ENCODE measurements around the gene FYCO1. TPM values are rescaled to one million over a fixed set of nuclear protein-coding genes. Genes with fewer than 3 reads are reported as not detected.

FYCO1 gene
- total and polyA plus RNA-seq, 10 of the 15 experiments (the other 5 are each of a cell fraction or from before 2014, with no cell fraction given) = 1.5 to 8.4 (median 6.5) TPM

DNA sequence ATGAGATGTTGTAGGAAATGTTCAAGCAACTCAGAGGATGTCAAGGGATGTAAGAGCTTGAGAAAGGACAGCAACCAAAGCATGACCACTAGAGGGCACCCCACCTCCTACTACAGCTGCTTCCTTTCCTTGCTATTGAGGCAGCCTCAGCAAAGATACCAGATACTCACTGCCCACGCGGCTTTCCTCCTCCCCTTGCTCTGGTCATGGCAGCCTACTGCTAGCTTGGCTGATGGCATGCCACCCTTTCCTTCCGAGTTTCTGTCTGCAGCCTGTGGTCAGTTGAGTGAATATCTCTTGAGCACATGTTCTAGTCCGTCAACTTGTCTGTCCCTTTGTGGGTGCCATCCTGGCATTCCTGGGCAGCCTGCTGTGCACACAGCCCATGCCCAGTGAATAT is 56.8 kb downstream of the FYCO1 start:
- WGBS (ENCODE audit: insufficient coverage, insufficient replicate concordance, low lambda C conversion rate, missing lambda C conversion rate) = 25% methylated on average over 4 of the region's 4 CpGs
- in situ Hi-C loops (cut with MboI) = no loop called here
- CTCF ChIA-PET = interaction anchor here (0.6 to 9.0 kb wide), 54 partner anchors 10 to 1138 kb away, joined by 3 to 478 read pairs (median 4); partner anchors contain the start of genes CCR1, CCR5, FYCO1 and XCR1
- peak; percentile 66 for DNase-seq (ENCODE audit: low read depth, low spot score)
- Histone ChIP-seq H3K4me1 (ENCODE audit: control insufficient read depth, insufficient read depth, low read length) (peaks cover 7% of the 10 kb centered on the region), H3K27me3 (replicated peaks in 1 of 2; ENCODE audit: control insufficient read depth in 2 of 2, insufficient read depth in 2 of 2, low read length in 1 of 2) (no peaks in the 10 kb centered on the region), H4K20me1 (ENCODE audit: control insufficient read depth, insufficient read depth) (no peaks in the 10 kb centered on the region), H3K36me3 (ENCODE audit: control insufficient read depth in 2 of 2, insufficient read depth in 2 of 2, low read length in 1 of 2) (peaks cover 1 to 4% of the 10 kb centered on the region in 2 experiments; a peak in 3 of 4 replicates), H3K4me3 (no peak overlapping the region), H3K4me2 (ENCODE audit: control insufficient read depth, insufficient read depth) (no peak overlapping the region), H3K79me2 (ENCODE audit: control insufficient read depth, insufficient read depth, low read length) (no peaks in the 10 kb centered on the region), H3K27ac (ENCODE audit: control insufficient read depth, insufficient read depth) (no peak overlapping the region), H2AFZ (ENCODE audit: control insufficient read depth, low read depth, low read length) (no peak overlapping the region), H3K9ac (ENCODE audit: control insufficient read depth, insufficient read depth, low read length) (no peak overlapping the region), H3K9me3 (replicated peaks; ENCODE audit: control insufficient read depth, insufficient read depth, low read length) (no peaks in the 10 kb centered on the region; the same call in 2 of the 3 replicates)
- intact Hi-C loops (cut with micrococcal nuclease; ENCODE audit: unreplicated experiment) = loop anchor here (1.0 to 2.0 kb wide), 3 partner anchors 140 to 439 kb away; partner anchors contain the start of gene CCR1
- peak; percentile 99 for FAIRE-seq
- RAD21 ChIA-PET (ENCODE audit: unreplicated experiment) = interaction anchor here (0.6 to 6.8 kb wide), 36 partner anchors 10 to 439 kb away, joined by 3 to 213 read pairs (median 5); partner anchors contain the start of genes CCR1, CCR5 and FYCO1
- BruUV-seq (replicated peaks) = no TSS peak
- SMC1A ChIA-PET (ENCODE audit: uncharacterized antibody, unreplicated experiment) = interaction anchor here (0.9 to 21.6 kb wide), 31 partner anchors 8 to 439 kb away, joined by 3 to 523 read pairs (median 4); partner anchors contain the start of genes CCR1, CCR5 and FYCO1
- ATAC-seq = peak; percentile 97
- POLR2A ChIA-PET = interaction anchor here (2.0 to 4.5 kb wide), 2 partner anchors 138 to 145 kb away, joined by 4 to 29 read pairs; no protein-coding TSS in a partner anchor
- TF ChIP-seq ASH2L (IDR thresholded peaks at IDR 0.05; ENCODE audit: borderline replicate concordance, low read depth) = no peak
- no peak for TF ChIP-seq TBL1XR1 (IDR thresholded peaks at IDR 0.05; ENCODE audit: low read depth, low read length)
- 0 out of 2 replicates have a peak, but pooled peaks have one; percentile 31 for TF ChIP-seq TCF12 (IDR thresholded peaks at IDR 0.05; ENCODE audit: low read depth, low read length)
- TF ChIP-seq, protein P1, sequence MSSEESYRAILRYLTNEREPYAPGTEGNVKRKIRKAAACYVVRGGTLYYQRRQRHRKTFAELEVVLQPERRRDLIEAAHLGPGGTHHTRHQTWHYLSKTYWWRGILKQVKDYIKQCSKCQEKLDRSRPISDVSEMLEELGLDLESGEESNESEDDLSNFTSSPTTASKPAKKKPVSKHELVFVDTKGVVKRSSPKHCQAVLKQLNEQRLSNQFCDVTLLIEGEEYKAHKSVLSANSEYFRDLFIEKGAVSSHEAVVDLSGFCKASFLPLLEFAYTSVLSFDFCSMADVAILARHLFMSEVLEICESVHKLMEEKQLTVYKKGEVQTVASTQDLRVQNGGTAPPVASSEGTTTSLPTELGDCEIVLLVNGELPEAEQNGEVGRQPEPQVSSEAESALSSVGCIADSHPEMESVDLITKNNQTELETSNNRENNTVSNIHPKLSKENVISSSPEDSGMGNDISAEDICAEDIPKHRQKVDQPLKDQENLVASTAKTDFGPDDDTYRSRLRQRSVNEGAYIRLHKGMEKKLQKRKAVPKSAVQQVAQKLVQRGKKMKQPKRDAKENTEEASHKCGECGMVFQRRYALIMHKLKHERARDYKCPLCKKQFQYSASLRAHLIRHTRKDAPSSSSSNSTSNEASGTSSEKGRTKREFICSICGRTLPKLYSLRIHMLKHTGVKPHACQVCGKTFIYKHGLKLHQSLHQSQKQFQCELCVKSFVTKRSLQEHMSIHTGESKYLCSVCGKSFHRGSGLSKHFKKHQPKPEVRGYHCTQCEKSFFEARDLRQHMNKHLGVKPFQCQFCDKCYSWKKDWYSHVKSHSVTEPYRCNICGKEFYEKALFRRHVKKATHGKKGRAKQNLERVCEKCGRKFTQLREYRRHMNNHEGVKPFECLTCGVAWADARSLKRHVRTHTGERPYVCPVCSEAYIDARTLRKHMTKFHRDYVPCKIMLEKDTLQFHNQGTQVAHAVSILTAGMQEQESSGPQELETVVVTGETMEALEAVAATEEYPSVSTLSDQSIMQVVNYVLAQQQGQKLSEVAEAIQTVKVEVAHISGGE (CRISPR knock-in tag; IDR thresholded peaks at IDR 0.05) = no peak
- 0 out of 3 replicates have a peak, but pooled peaks have one; percentile 10 for TF ChIP-seq POU2F2 (IDR thresholded peaks at IDR 0.05; ENCODE audit: borderline replicate concordance, low read depth, low read length)
- no peak for TF ChIP-seq SMAD5 (IDR thresholded peaks at IDR 0.05; ENCODE audit: low read depth)
- peak; percentile 57 for TF ChIP-seq IRF4 (IDR thresholded peaks at IDR 0.05; ENCODE audit: low read depth, low read length)
- TF ChIP-seq RB1 (IDR thresholded peaks at IDR 0.05; ENCODE audit: borderline replicate concordance) = peak; percentile 58; the same call in 1 of the 2 replicates
- no peak for TF ChIP-seq SMARCA5 (IDR thresholded peaks at IDR 0.05)
- TF ChIP-seq, protein P2, sequence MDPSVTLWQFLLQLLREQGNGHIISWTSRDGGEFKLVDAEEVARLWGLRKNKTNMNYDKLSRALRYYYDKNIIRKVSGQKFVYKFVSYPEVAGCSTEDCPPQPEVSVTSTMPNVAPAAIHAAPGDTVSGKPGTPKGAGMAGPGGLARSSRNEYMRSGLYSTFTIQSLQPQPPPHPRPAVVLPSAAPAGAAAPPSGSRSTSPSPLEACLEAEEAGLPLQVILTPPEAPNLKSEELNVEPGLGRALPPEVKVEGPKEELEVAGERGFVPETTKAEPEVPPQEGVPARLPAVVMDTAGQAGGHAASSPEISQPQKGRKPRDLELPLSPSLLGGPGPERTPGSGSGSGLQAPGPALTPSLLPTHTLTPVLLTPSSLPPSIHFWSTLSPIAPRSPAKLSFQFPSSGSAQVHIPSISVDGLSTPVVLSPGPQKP (IDR thresholded peaks at IDR 0.05; ENCODE audit: low read depth, low read length) = no peak
- TF ChIP-seq, protein P3, sequence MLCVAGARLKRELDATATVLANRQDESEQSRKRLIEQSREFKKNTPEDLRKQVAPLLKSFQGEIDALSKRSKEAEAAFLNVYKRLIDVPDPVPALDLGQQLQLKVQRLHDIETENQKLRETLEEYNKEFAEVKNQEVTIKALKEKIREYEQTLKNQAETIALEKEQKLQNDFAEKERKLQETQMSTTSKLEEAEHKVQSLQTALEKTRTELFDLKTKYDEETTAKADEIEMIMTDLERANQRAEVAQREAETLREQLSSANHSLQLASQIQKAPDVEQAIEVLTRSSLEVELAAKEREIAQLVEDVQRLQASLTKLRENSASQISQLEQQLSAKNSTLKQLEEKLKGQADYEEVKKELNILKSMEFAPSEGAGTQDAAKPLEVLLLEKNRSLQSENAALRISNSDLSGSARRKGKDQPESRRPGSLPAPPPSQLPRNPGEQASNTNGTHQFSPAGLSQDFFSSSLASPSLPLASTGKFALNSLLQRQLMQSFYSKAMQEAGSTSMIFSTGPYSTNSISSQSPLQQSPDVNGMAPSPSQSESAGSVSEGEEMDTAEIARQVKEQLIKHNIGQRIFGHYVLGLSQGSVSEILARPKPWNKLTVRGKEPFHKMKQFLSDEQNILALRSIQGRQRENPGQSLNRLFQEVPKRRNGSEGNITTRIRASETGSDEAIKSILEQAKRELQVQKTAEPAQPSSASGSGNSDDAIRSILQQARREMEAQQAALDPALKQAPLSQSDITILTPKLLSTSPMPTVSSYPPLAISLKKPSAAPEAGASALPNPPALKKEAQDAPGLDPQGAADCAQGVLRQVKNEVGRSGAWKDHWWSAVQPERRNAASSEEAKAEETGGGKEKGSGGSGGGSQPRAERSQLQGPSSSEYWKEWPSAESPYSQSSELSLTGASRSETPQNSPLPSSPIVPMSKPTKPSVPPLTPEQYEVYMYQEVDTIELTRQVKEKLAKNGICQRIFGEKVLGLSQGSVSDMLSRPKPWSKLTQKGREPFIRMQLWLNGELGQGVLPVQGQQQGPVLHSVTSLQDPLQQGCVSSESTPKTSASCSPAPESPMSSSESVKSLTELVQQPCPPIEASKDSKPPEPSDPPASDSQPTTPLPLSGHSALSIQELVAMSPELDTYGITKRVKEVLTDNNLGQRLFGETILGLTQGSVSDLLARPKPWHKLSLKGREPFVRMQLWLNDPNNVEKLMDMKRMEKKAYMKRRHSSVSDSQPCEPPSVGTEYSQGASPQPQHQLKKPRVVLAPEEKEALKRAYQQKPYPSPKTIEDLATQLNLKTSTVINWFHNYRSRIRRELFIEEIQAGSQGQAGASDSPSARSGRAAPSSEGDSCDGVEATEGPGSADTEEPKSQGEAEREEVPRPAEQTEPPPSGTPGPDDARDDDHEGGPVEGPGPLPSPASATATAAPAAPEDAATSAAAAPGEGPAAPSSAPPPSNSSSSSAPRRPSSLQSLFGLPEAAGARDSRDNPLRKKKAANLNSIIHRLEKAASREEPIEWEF (IDR thresholded peaks at IDR 0.05; ENCODE audit: insufficient replicate concordance, low read depth, low read length) = no peak

Measured in GM12878 (cell line).